Immature natural killer cell (primary cell): Measurements from ENCODE around the gene CCR5AS.

Experiments
- DNase-seq, 3 donors: peaks; one replicate each; pipeline ENCODE4 v3.0.0; 2022; ENCODE audit warnings: mixed read lengths in 1 of 3
- H3K27ac Mint-ChIP-seq, 6 donors: one replicate each; pipeline ENCODE4 v1.8.0; 2020; ENCODE audit warnings: mixed read lengths in 6 of 6, mild to moderate bottlenecking in 5 of 6, inconsistent platforms in 4 of 6, moderate library complexity in 3 of 6
- H3K27me3 Mint-ChIP-seq, 3 donors: one replicate each; pipeline ENCODE4 v1.8.0; 2020 to 2021; ENCODE audit warnings: low read depth in 3 of 3, mild to moderate bottlenecking in 3 of 3, mixed read lengths in 3 of 3, moderate library complexity in 3 of 3, inconsistent platforms in 1 of 3
- H3K36me3 Mint-ChIP-seq, 3 donors: one replicate each; pipeline ENCODE4 v1.8.0; 2020; ENCODE audit warnings: mixed read lengths in 3 of 3, inconsistent platforms in 2 of 3, mild to moderate bottlenecking in 2 of 3
- H3K4me1 Mint-ChIP-seq, 2 donors: one replicate each; pipeline ENCODE4 v1.8.0; 2020; ENCODE audit warnings: inconsistent platforms in 2 of 2, mild to moderate bottlenecking in 2 of 2, mixed read lengths in 2 of 2, moderate library complexity in 1 of 2
- H3K4me3 Mint-ChIP-seq, 5 donors: one replicate each; pipeline ENCODE4 v1.8.0; 2020; ENCODE audit warnings: mild to moderate bottlenecking in 5 of 5, mixed read lengths in 5 of 5, inconsistent platforms in 3 of 5, moderate library complexity in 3 of 5
- H3K9me3 Mint-ChIP-seq, 6 donors: one replicate each; pipeline ENCODE4 v1.8.0; 2020; ENCODE audit warnings: mild to moderate bottlenecking in 6 of 6, mixed read lengths in 6 of 6, inconsistent platforms in 4 of 6, moderate library complexity in 3 of 6

Gene CCR5AS

GRCh38 chr3:46419816-46420215, 12.9 kb upstream of the CCR5AS start:
- Mint-ChIP-seq H3K4me3 (no peak overlapping the region), H3K36me3 (no peaks in the 10 kb centered on the region), H3K27me3 (no peaks in the 10 kb centered on the region)

GRCh38 chr3:46417841-46418611, 11.2 kb upstream of the CCR5AS start:
- Mint-ChIP-seq H3K4me1 (no peaks in the 10 kb centered on the region), H3K36me3 (no peaks in the 10 kb centered on the region)
- no peak for DNase-seq

More at GRCh38 chr3:46419816-46420215, 12.9 kb upstream of the CCR5AS start:
- no peak overlapping the region for H3K27ac Mint-ChIP-seq
- no peaks in the 10 kb centered on the region for H3K9me3 Mint-ChIP-seq
- DNase-seq = no peak
- no peaks in the 10 kb centered on the region for H3K4me1 Mint-ChIP-seq

GRCh38 chr3:46416811-46417510, 10.1 kb upstream of the CCR5AS start:
- Mint-ChIP-seq H3K27ac (no peak overlapping the region), H3K27me3 (no peaks in the 10 kb centered on the region), H3K9me3 (no peaks in the 10 kb centered on the region), H3K4me1 (no peaks in the 10 kb centered on the region), H3K36me3 (no peaks in the 10 kb centered on the region), H3K4me3 (no peak overlapping the region)
- no peak for DNase-seq

More at GRCh38 chr3:46417841-46418611, 11.2 kb upstream of the CCR5AS start:
- no peaks in the 10 kb centered on the region for H3K9me3 Mint-ChIP-seq
- H3K27ac Mint-ChIP-seq = no peak overlapping the region
- H3K4me3 Mint-ChIP-seq = no peak overlapping the region
- no peaks in the 10 kb centered on the region for H3K27me3 Mint-ChIP-seq

- no peaks in the 10 kb centered on the region for H3K4me1 Mint-ChIP-seq
- H3K9me3 Mint-ChIP-seq = no peaks in the 10 kb centered on the region
- H3K27me3 Mint-ChIP-seq = no peaks in the 10 kb centered on the region
- H3K27ac Mint-ChIP-seq = no peak overlapping the region
- H3K36me3 Mint-ChIP-seq = no peaks in the 10 kb centered on the region
- no peak for DNase-seq
- no peak overlapping the region for H3K4me3 Mint-ChIP-seq
Measured at GRCh38 chr3:46416125-46416810, 9.4 kb upstream of the CCR5AS start.

GRCh38 chr3:46414739-46415138, 7.9 kb upstream of the CCR5AS start:
- Mint-ChIP-seq H3K9me3 (no peaks in the 10 kb centered on the region), H3K27me3 (no peaks in the 10 kb centered on the region), H3K4me1 (peaks cover 5 to 6% of the 10 kb centered on the region in 2 donors), H3K4me3 (no peak overlapping the region), H3K27ac (peak overlapping the region in 1 of 6 donors; percentile 30), H3K36me3 (no peaks in the 10 kb centered on the region)
- no peak for DNase-seq

GRCh38 chr3:46413951-46414350, 7.1 kb upstream of the CCR5AS start:
- H3K36me3 Mint-ChIP-seq = no peaks in the 10 kb centered on the region
- no peaks in the 10 kb centered on the region for H3K9me3 Mint-ChIP-seq
- H3K27ac Mint-ChIP-seq = no peak overlapping the region
- H3K4me1 Mint-ChIP-seq = peaks cover 8 to 14% of the 10 kb centered on the region in 2 donors
- H3K27me3 Mint-ChIP-seq = no peaks in the 10 kb centered on the region
- no peak overlapping the region for H3K4me3 Mint-ChIP-seq
- no peak for DNase-seq

GRCh38 chr3:46412786-46413298, 6.0 kb upstream of the CCR5AS start:
- Mint-ChIP-seq H3K27ac (no peak overlapping the region), H3K9me3 (no peaks in the 10 kb centered on the region), H3K27me3 (peaks cover 0 to 2% (median 0%) of the 10 kb centered on the region in 3 donors), H3K4me1 (peaks cover 17 to 25% of the 10 kb centered on the region in 2 donors), H3K36me3 (no peaks in the 10 kb centered on the region), H3K4me3 (no peak overlapping the region)
- no peak for DNase-seq

GRCh38 chr3:46411271-46411670, 4.4 kb upstream of the CCR5AS start:
- no peak for DNase-seq

GRCh38 chr3:46410669-46411068, 3.8 kb upstream of the CCR5AS start:
- no peak for DNase-seq
- Mint-ChIP-seq H3K27me3 (peaks cover 0 to 2% (median 0%) of the 10 kb centered on the region in 3 donors), H3K27ac (no peak overlapping the region), H3K9me3 (no peaks in the 10 kb centered on the region), H3K4me1 (peaks cover 29 to 37% of the 10 kb centered on the region in 2 donors), H3K36me3 (no peaks in the 10 kb centered on the region), H3K4me3 (no peak overlapping the region)

More at GRCh38 chr3:46411271-46411670, 4.4 kb upstream of the CCR5AS start:
- Mint-ChIP-seq H3K4me1 (peaks cover 29 to 37% of the 10 kb centered on the region in 2 donors), H3K27me3 (peaks cover 0 to 2% (median 0%) of the 10 kb centered on the region in 3 donors), H3K9me3 (no peaks in the 10 kb centered on the region), H3K27ac (no peak overlapping the region), H3K36me3 (no peaks in the 10 kb centered on the region), H3K4me3 (no peak overlapping the region)

- Mint-ChIP-seq H3K27ac (peak overlapping the region in 4 of 6 donors; percentile 14 to 26 (median 22)), H3K4me3 (peak overlapping the region in 1 of 5 donors; percentile 26)
Measured at GRCh38 chr3:46409739-46410489, 3.0 kb upstream of the CCR5AS start.

GRCh38 chr3:46408853-46409252, 2.0 kb upstream of the CCR5AS start:
- peaks cover 29 to 37% of the 10 kb centered on the region in 2 donors for H3K4me1 Mint-ChIP-seq
- no peaks in the 10 kb centered on the region for H3K36me3 Mint-ChIP-seq
- no peaks in the 10 kb centered on the region for H3K9me3 Mint-ChIP-seq
- peak overlapping the region in 1 of 5 donors; percentile 2 for H3K4me3 Mint-ChIP-seq
- no peak for DNase-seq
- H3K27me3 Mint-ChIP-seq = peaks cover 0 to 3% (median 0%) of the 10 kb centered on the region in 3 donors
- peak overlapping the region in 1 of 6 donors; percentile 45 for H3K27ac Mint-ChIP-seq

More at GRCh38 chr3:46409739-46410489, 3.0 kb upstream of the CCR5AS start:
- Mint-ChIP-seq H3K4me1 (peaks cover 29 to 37% of the 10 kb centered on the region in 2 donors), H3K9me3 (no peaks in the 10 kb centered on the region), H3K36me3 (no peaks in the 10 kb centered on the region), H3K27me3 (peaks cover 0 to 2% (median 0%) of the 10 kb centered on the region in 3 donors)
- DNase-seq = no peak

GRCh38 chr3:46407970-46408369, 1.1 kb upstream of the CCR5AS start:
- H3K4me3 Mint-ChIP-seq = peak overlapping the region; percentile 37 to 85 (median 78)
- DNase-seq = no peak
- H3K27me3 Mint-ChIP-seq = peaks cover 0 to 3% (median 1%) of the 10 kb centered on the region in 3 donors
- no peaks in the 10 kb centered on the region for H3K36me3 Mint-ChIP-seq
- peaks cover 29 to 37% of the 10 kb centered on the region in 2 donors for H3K4me1 Mint-ChIP-seq
- H3K9me3 Mint-ChIP-seq = no peaks in the 10 kb centered on the region
- H3K27ac Mint-ChIP-seq = peak overlapping the region; percentile 25 to 92 (median 76)

- peak overlapping the region in 2 of 5 donors; percentile 41 to 45 for H3K4me3 Mint-ChIP-seq
- H3K36me3 Mint-ChIP-seq = no peaks in the 10 kb centered on the region
- peaks cover 0 to 3% (median 3%) of the 10 kb centered on the region in 3 donors for H3K27me3 Mint-ChIP-seq
- peak overlapping the region; percentile 79 to 92 (median 88) for H3K27ac Mint-ChIP-seq
- no peak for DNase-seq
- peaks cover 29 to 37% of the 10 kb centered on the region in 2 donors for H3K4me1 Mint-ChIP-seq
- H3K9me3 Mint-ChIP-seq = no peaks in the 10 kb centered on the region
Measured at GRCh38 chr3:46406443-46406787, 451 bp downstream of the CCR5AS start.
